ENCODE measurements around the gene RPL18.

- TF ChIP-seq EZH2 (IDR thresholded peaks at IDR 0.05; ENCODE audit: low read depth) (no peak), CTCF (conservative IDR thresholded peaks at IDR 0.05) (no peak)
Measured at GRCh38 chr19:48659768-48660167, 40.8 kb upstream of the RPL18 start.

Measured in PC-9 (cell line).